ENCODE results near the gene VWA7.

The VWA7 gene

GRCh38 chr6:31727717-31728671 lies 49.1 kb downstream of the VWA7 start:
- DNase-seq, result no peak

DNA sequence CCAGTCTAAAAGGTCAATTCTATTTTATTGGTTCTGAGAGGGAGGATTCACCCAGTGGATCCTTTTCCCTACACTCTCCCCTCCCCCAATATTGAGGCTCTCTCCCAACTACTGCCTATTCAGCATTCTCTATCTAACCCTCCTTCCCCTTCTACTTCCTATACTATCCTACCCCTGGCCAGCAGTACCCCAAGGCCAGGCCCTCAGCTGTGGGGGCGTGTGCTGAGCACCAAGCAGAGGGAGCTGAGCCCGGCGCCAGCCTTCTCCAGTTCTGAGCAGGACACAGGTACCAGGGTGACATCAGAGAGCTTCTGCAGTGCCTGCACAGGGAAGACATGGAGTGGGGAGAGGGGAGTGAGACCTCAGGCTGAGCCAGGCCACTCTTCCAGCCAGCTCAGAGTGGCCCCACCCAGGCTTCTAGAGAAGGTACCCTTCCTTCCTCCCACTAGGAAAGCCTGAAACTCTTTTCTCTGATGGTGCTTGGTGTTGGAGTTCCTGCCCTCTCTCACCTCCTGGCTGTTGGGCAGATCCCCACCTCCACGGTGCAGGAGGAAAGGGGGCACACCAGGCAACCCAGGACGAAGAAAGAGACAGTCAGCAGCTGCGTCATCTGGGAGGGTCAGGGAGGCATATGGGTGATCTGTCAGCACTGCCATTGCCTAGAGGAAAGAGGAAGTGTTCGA lies 50.0 kb downstream of the VWA7 start:
- peak; percentile 50 for DNase-seq

DNA sequence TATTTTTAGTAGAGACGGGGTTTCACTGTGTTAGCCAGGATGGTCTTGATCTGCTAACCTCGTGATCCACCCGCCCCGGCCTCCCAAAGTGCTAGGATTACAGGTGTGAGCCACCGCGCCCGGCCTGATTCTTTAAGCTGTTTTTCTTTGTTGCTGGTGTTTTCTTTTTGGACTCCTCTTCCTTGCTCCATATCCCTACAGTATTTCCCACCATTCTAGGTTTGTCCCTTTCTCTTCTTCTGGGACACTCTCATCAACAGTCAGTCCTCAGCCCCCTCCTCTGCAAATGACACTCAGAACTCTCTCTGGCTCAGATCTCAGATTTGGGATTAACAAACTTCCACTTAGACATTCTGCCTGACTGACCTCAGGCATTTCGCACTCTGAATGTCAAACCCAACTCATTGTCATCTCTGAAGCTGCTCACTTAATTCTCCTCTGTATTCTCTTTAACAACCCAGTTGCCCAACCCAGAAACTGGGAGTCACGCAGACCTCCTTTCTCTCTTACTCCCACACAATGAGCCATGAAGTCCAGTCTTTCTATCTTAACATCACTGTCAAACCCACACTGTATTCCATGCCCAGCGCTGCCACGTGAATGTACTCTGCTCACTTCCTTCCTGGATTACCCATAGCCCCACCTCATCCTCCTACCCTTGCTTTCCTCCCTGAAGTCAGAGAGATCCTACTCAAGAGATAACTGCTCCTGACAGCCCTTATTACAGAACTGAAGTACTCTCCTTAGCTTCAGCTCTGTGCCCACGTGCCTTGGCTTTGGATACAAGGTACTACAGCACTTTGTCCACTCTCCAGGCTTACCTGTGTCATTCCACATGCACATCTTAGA lies 51.4 kb downstream of the VWA7 start:
- peak; percentile 55 for DNase-seq

GRCh38 chr6:31723980-31724691 lies 53.0 kb downstream of the VWA7 start:
- no peak for DNase-seq

- no peak for DNase-seq
These were observed 53.7 kb downstream of the VWA7 start, which contains the start of gene MPIG6B for GRCh38 chr6:31723245-31723979. Gene MPIG6B, plus strand, starts transcription at chr6:31723373. Its CDS starts 11 bp downstream, at chr6:31723384.

GRCh38 chr6:31722173-31722572 lies 55.0 kb downstream of the VWA7 start:
- no peak for DNase-seq

DNA sequence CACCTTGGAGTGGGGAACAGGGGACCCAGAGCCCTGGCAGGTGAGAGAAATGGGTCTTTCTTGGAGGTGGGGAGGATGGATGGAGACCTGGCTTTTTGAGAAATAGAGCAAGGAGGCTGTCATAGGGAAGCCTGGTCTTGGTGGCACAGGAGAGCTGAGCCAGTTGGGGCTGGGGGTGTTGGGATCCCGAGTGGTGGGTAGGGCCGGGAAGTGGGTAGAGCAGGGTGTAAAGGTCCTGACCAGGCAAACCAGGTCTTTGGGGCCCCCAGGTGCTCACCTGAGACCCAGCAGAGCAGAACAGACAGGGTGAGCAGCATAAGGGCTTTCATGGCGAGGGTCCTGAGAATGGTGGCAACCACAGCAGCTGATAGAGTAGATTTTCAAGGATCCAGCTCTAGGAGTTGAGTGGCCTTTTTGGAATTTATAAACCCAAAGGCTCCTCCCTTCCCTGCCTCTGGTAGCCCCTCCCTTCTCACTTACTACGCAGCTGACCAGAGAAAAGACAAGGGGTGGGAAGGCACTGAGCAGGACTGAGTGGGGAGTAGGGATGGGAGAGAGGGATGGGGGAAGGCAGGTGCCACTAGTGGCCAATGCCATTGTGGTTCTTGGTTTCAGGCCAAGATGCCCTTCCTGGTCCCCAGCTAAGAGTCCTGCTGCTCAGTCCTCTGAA lies 55.6 kb downstream of the VWA7 start, which contains the start of gene LY6G6C:
Gene LY6G6C, minus strand, starts transcription at position 396 of the 670 bp plus-strand sequence. Its CDS starts 67 bp downstream, at position 329.
- no peak for DNase-seq

GRCh38 chr6:31720196-31720770 lies 56.8 kb downstream of the VWA7 start:
- no peak for DNase-seq

- no peak for DNase-seq
These were observed 58.1 kb downstream of the VWA7 start for GRCh38 chr6:31719001-31719400.

- no peak for DNase-seq
These were observed 58.9 kb downstream of the VWA7 start for GRCh38 chr6:31718265-31718664.

- no peak for DNase-seq
These were observed 59.5 kb downstream of the VWA7 start for GRCh38 chr6:31717499-31718222.
